Gastroesophageal sphincter (tissue), 4 donors: ENCODE data around the gene KCNJ10. TPM values are rescaled to one million over a fixed set of nuclear protein-coding genes. Genes with fewer than 3 reads are reported as not detected.

ENCODE experiments used
- ATAC-seq: fragments of 150-250 bp; one replicate; pipeline ENCODE4 v1.9.1; 2016; ENCODE audit warnings: mild to moderate bottlenecking, moderate library complexity
- H3K27ac ChIP-seq, 4 donors: fragments of 200-600 bp; sonication (generic) in 3 of 4; 1 replicate in 3 of 4; 2 replicates in 1 of 4; pipeline ENCODE4 v1.5.1; 2016 to 2019
- H3K27me3 ChIP-seq: fragments of 200-600 bp; sonication (generic); one replicate; pipeline ENCODE4 v1.5.1; 2019
- H3K36me3 ChIP-seq, 2 donors: fragments of 200-600 bp; sonication (generic); one replicate each; pipeline ENCODE4 v1.5.1; 2019; ENCODE audit warnings: control low read depth in 1 of 2
- H3K4me1 ChIP-seq, 3 donors: fragments of 200-600 bp; sonication (generic); 1 replicate in 2 of 3; 2 replicates in 1 of 3; pipeline ENCODE4 v1.5.1; 2016 to 2019; ENCODE audit warnings: control low read depth in 2 of 3
- H3K4me3 ChIP-seq, 2 donors: fragments of 200-600 bp; sonication (generic); one replicate each; pipeline ENCODE4 v1.5.1; 2019; ENCODE audit warnings: mild to moderate bottlenecking in 1 of 2, moderate library complexity in 1 of 2
- H3K9me3 ChIP-seq, 3 donors: fragments of 200-600 bp; sonication (generic); one replicate each; pipeline ENCODE4 v1.5.1; 2017 to 2019; ENCODE audit warnings: control low read depth in 2 of 3
- CTCF ChIP-seq, 4 experiments: fragments of 200-600 bp in 2 of 4; fragments of 450-650 bp in 2 of 4; sonication (generic) in 1 of 4; IDR thresholded peaks; one replicate each; pipeline ENCODE4 v1.5.1; 2017 to 2019; ENCODE audit warnings: antibody characterized with exemption in 4 of 4, mild to moderate bottlenecking in 2 of 4, moderate library complexity in 2 of 4
- EP300 ChIP-seq: sonication (generic); formaldehyde crosslinking; IDR thresholded peaks from one replicate; pipeline ENCODE4 v1.6.1; 2017; ENCODE audit warnings: antibody characterized with exemption, mild to moderate bottlenecking
- POLR2A ChIP-seq, 2 donors: fragments of 450-650 bp; IDR thresholded peaks; one replicate each; pipeline ENCODE4 v1.6.1; 2017; ENCODE audit warnings: antibody characterized with exemption in 2 of 2, mild to moderate bottlenecking in 2 of 2, moderate library complexity in 1 of 2
- POLR2AphosphoS5 ChIP-seq: sonication (generic); formaldehyde crosslinking; IDR thresholded peaks from one replicate; pipeline ENCODE4 v1.6.1; 2017; ENCODE audit warnings: antibody characterized with exemption
- WGBS, 2 donors: methylation state at CpG; one replicate each; pipeline ENCODE4 v1.1.5; 2018; ENCODE audit warnings: low coverage in 1 of 2; 5-methylcytosine and 5-hydroxymethylcytosine counted together
- total RNA-seq, 4 donors: library from RNA; depleted of rRNA; stranded (reverse); fragments of >200 nt; gene quantifications; one replicate each; pipeline ENCODE4 v1.1.0, GENCODE V29; 2016

Gene KCNJ10
- total RNA-seq, 4 donors from 2014 or later: not detected

- Histone ChIP-seq H3K36me3 (no peaks in the 10 kb centered on the region), H3K4me3 (peak overlapping the region in 1 of 2 donors; percentile 5), H3K9me3 (no peaks in the 10 kb centered on the region), H3K4me1 (peaks cover 0 to 18% (median 7%) of the 10 kb centered on the region in 3 donors), H3K27me3 (peaks cover 5% of the 10 kb centered on the region), H3K27ac (no peak overlapping the region)
- ATAC-seq: no peak
- WGBS, 2 donors: 58 to 71% methylated on average over 7 of the region's 9 CpGs
- TF ChIP-seq CTCF (IDR thresholded peaks at IDR 0.05) (no peak), EP300 (no peak), POLR2A (IDR thresholded peaks at IDR 0.05) (no peak)
Observed at GRCh38 chr1:160047111-160047991, 22.6 kb downstream of the KCNJ10 start.

- peaks cover 5% of the 10 kb centered on the region for H3K27me3 ChIP-seq
- no peak overlapping the region for H3K27ac ChIP-seq
- peak; percentile 86 for ATAC-seq
- peak overlapping the region in 1 of 2 donors; percentile 5 for H3K4me3 ChIP-seq
- WGBS, 2 donors: 1 to 5% methylated on average over 4 to 11 of the region's 11 CpGs
- H3K4me1 ChIP-seq: peaks cover 0 to 18% (median 7%) of the 10 kb centered on the region in 3 donors
- no peaks in the 10 kb centered on the region for H3K36me3 ChIP-seq
- TF ChIP-seq POLR2A (IDR thresholded peaks at IDR 0.05): no peak
- TF ChIP-seq EP300: no peak
- TF ChIP-seq POLR2AphosphoS5: peak; percentile 26
- TF ChIP-seq CTCF (IDR thresholded peaks at IDR 0.05): peak; percentile 52 to 74 (median 58)
- no peaks in the 10 kb centered on the region for H3K9me3 ChIP-seq
Observed at GRCh38 chr1:160046494-160047110, 23.4 kb downstream of the KCNJ10 start.

GRCh38 chr1:160045653-160046052 lies 24.3 kb downstream of the KCNJ10 start:
- no peaks in the 10 kb centered on the region for H3K36me3 ChIP-seq
- H3K27me3 ChIP-seq: peaks cover 3% of the 10 kb centered on the region
- TF ChIP-seq CTCF (IDR thresholded peaks at IDR 0.05) (no peak), EP300 (no peak), POLR2A (IDR thresholded peaks at IDR 0.05) (no peak), POLR2AphosphoS5 (no peak)
- H3K9me3 ChIP-seq: no peaks in the 10 kb centered on the region
- 45 to 64% methylated on average over 2 of the region's 2 CpGs for WGBS, 2 donors
- H3K4me1 ChIP-seq: peaks cover 0 to 18% (median 7%) of the 10 kb centered on the region in 3 donors
- H3K27ac ChIP-seq: no peak overlapping the region
- no peak overlapping the region for H3K4me3 ChIP-seq
- ATAC-seq: no peak

GRCh38 chr1:160043543-160043942 lies 26.4 kb downstream of the KCNJ10 start:
- H3K27me3 ChIP-seq: no peaks in the 10 kb centered on the region
- no peak for ATAC-seq
- peaks cover 0 to 18% (median 7%) of the 10 kb centered on the region in 3 donors for H3K4me1 ChIP-seq
- no peaks in the 10 kb centered on the region for H3K9me3 ChIP-seq
- no peak overlapping the region for H3K4me3 ChIP-seq
- no peaks in the 10 kb centered on the region for H3K36me3 ChIP-seq
- no peak for TF ChIP-seq POLR2A (IDR thresholded peaks at IDR 0.05)
- TF ChIP-seq POLR2AphosphoS5: no peak
- no peak for TF ChIP-seq CTCF (IDR thresholded peaks at IDR 0.05)
- TF ChIP-seq EP300: no peak
- H3K27ac ChIP-seq: no peak overlapping the region
